ENCODE data around the gene TIMM10B. TPM values are rescaled to one million over a fixed set of nuclear protein-coding genes. Genes with fewer than 3 reads are reported as not detected.
A peak's percentile ranks its signal among the peaks of the same experiment; 100 is the strongest.
"Not testable (repeated sequence)": the region's sequence is repeated elsewhere in the genome, so short reads cannot be mapped to it uniquely, and the experiment has no call there.

TIMM10B gene
- total RNA-seq, 1 donor from 2014 or later: 26.7 TPM

- peak; percentile 16 for DNase-seq (ENCODE audit: low spot score)
Observed at GRCh38 chr11:6505577-6506240, 24.4 kb downstream of the TIMM10B start.

- DNase-seq (ENCODE audit: low spot score): no peak
Observed at GRCh38 chr11:6516865-6517264, 35.6 kb downstream of the TIMM10B start.

- no peak for DNase-seq (ENCODE audit: low spot score)
Observed at GRCh38 chr11:6520265-6520664, 39.0 kb downstream of the TIMM10B start.

- not testable (repeated sequence) for DNase-seq (ENCODE audit: low spot score)
Observed at GRCh38 chr11:6521946-6522345, 40.6 kb downstream of the TIMM10B start.

GRCh38 chr11:6523253-6523652, 42.0 kb downstream of the TIMM10B start:
- DNase-seq (ENCODE audit: low spot score): no peak

- no peak for DNase-seq (ENCODE audit: low spot score)
Observed at GRCh38 chr11:6526411-6527135, 45.3 kb downstream of the TIMM10B start.

GRCh38 chr11:6529266-6529665, 48.0 kb downstream of the TIMM10B start:
- no peak for DNase-seq (ENCODE audit: low spot score)

GRCh38 chr11:6530848-6531247, 49.5 kb downstream of the TIMM10B start:
- no peak for DNase-seq (ENCODE audit: low spot score)

- DNase-seq (ENCODE audit: low spot score): peak; percentile 56
Observed at GRCh38 chr11:6531267-6531752, 50.0 kb downstream of the TIMM10B start.

Other genes with a start within 250 kb of the TIMM10B start
- gene FHIP1B, start 246.9 kb upstream of the TIMM10B start, total RNA-seq (ENCODE audit: insufficient read depth, low replicate concordance): 11.6 TPM
- gene CNGA4, start 242.4 kb upstream of the TIMM10B start, total RNA-seq (ENCODE audit: insufficient read depth, low replicate concordance): not detected
- not detected for gene CCKBR, start 221.7 kb upstream of the TIMM10B start, total RNA-seq (ENCODE audit: insufficient read depth, low replicate concordance)
- gene CAVIN3, start 161.0 kb upstream of the TIMM10B start, total RNA-seq (ENCODE audit: insufficient read depth, low replicate concordance): 177 TPM
- 18.1 TPM for gene SMPD1, start 91.0 kb upstream of the TIMM10B start, total RNA-seq (ENCODE audit: insufficient read depth, low replicate concordance)
- 28.9 TPM for gene APBB1, start 62.4 kb upstream of the TIMM10B start, total RNA-seq (ENCODE audit: insufficient read depth, low replicate concordance)
- gene HPX, start 40.5 kb upstream of the TIMM10B start, total RNA-seq (ENCODE audit: insufficient read depth, low replicate concordance): 3.4 TPM
- 49.8 TPM for gene TRIM3, start 7.6 kb upstream of the TIMM10B start, total RNA-seq (ENCODE audit: insufficient read depth, low replicate concordance)
- gene ARFIP2, start 170 bp upstream of the TIMM10B start, total RNA-seq (ENCODE audit: insufficient read depth, low replicate concordance): 33.2 TPM
- gene DNHD1, start 15.8 kb downstream of the TIMM10B start, total RNA-seq (ENCODE audit: insufficient read depth, low replicate concordance): 9.1 TPM
- gene RRP8, start 122.1 kb downstream of the TIMM10B start, total RNA-seq (ENCODE audit: insufficient read depth, low replicate concordance): 10.6 TPM
- gene ILK, start 122.3 kb downstream of the TIMM10B start, total RNA-seq (ENCODE audit: insufficient read depth, low replicate concordance): 296 TPM
- 15.4 TPM for gene TAF10, start 130.7 kb downstream of the TIMM10B start, total RNA-seq (ENCODE audit: insufficient read depth, low replicate concordance)
- 59.7 TPM for gene TPP1, start 137.9 kb downstream of the TIMM10B start, total RNA-seq (ENCODE audit: insufficient read depth, low replicate concordance)
- 37.6 TPM for gene DCHS1, start 174.3 kb downstream of the TIMM10B start, total RNA-seq (ENCODE audit: insufficient read depth, low replicate concordance)
- 55.4 TPM for gene MRPL17, start 201.8 kb downstream of the TIMM10B start, total RNA-seq (ENCODE audit: insufficient read depth, low replicate concordance)

Data from umbilical cord (tissue), 2 donors.